KMS-11 (cell line): ENCODE measurements around the gene PRF1.

Source experiments
- H2AFZ ChIP-seq: fragments of 200-600 bp; sonication (generic); 2 replicates; pipeline ENCODE4 v1.6.1; 2016; ENCODE audit warnings: antibody characterized with exemption, mixed run types, low read depth
- H3K27ac ChIP-seq: fragments of 200-600 bp; sonication (generic); 2 replicates; pipeline ENCODE4 v1.6.1; 2016; ENCODE audit warnings: mild to moderate bottlenecking, mixed run types
- H3K27me3 ChIP-seq: fragments of 200-600 bp; sonication (generic); 2 replicates; pipeline ENCODE4 v1.6.1; 2017; ENCODE audit warnings: mild to moderate bottlenecking, low read depth, mixed run types, moderate library complexity; ENCODE audit not compliant: insufficient read depth
- H3K36me3 ChIP-seq: fragments of 200-600 bp; sonication (generic); 2 replicates; pipeline ENCODE4 v1.6.1; 2017; ENCODE audit warnings: mild to moderate bottlenecking, mixed run types; ENCODE audit not compliant: insufficient read depth
- H3K4me1 ChIP-seq: fragments of 200-600 bp; sonication (generic); 2 replicates; pipeline ENCODE4 v1.6.1; 2016; ENCODE audit warnings: mild to moderate bottlenecking, low read depth, mixed run types; ENCODE audit not compliant: poor library complexity, severe bottlenecking
- H3K4me2 ChIP-seq: fragments of 200-600 bp; sonication (generic); 2 replicates; pipeline ENCODE4 v1.7.0; 2016; ENCODE audit warnings: mild to moderate bottlenecking, mixed run types
- H3K4me3 ChIP-seq: fragments of 200-600 bp; sonication (generic); IDR thresholded peaks from 2 replicates; pipeline ENCODE4 v1.6.1; 2017; ENCODE audit warnings: low read depth, low read length, mixed read lengths; ENCODE audit not compliant: insufficient read depth
- H3K79me2 ChIP-seq: fragments of 200-600 bp; sonication (generic); 2 replicates; pipeline ENCODE4 v1.6.1; 2016; ENCODE audit warnings: low read depth, mixed run types; ENCODE audit not compliant: insufficient read depth
- H3K9ac ChIP-seq: fragments of 200-600 bp; sonication (generic); 2 replicates; pipeline ENCODE4 v1.6.1; 2016; ENCODE audit warnings: mild to moderate bottlenecking, mixed run types
- H4K20me1 ChIP-seq: fragments of 200-600 bp; sonication (generic); 2 replicates; pipeline ENCODE4 v1.6.1; 2016; ENCODE audit warnings: mild to moderate bottlenecking, mixed run types; ENCODE audit not compliant: insufficient read depth
- CTCF ChIP-seq: fragments of 200-600 bp; sonication (generic); conservative IDR thresholded peaks from 2 replicates; pipeline ENCODE4 v1.6.1; 2017; ENCODE audit warnings: low read depth, mild to moderate bottlenecking, antibody characterized with exemption, low read length, moderate library complexity, mixed read lengths

Gene PRF1

DNA sequence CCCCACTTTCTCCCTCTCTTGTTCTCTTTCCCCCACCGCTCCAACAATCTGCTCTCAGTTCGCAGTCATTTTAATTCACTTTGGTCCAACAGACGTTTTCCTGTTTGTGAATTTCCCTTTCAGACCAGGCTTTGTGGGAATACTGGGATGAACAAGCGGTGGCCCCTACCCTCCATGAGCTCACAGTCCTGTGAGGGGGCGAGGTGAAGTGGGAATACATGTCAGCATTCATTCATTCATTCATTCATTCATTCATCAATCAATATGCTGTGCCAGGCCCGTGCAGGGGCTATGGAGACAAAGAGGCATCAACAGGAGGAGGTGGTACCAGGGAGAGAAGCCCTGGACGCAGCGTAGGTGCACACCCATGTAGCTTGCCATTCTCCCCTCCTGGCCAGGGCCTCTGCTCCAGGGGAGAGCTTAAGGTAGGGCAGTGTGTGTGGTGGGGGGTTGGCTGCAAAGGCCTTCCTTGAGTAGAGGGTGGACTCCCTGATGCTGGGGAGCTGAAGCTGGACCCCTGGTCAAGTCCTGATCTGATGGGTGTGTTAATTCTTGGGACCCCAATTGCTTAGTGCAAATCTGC, 16.1 kb downstream of the PRF1 start:
- H3K4me1 ChIP-seq: no peaks in the 10 kb centered on the region
- TF ChIP-seq CTCF: no peak
- no peaks in the 10 kb centered on the region for H3K36me3 ChIP-seq
- no peak overlapping the region for H3K9ac ChIP-seq
- no peak overlapping the region for H3K4me3 ChIP-seq
- no peak overlapping the region for H3K4me2 ChIP-seq
- H3K27ac ChIP-seq: no peak overlapping the region
- H4K20me1 ChIP-seq: no peaks in the 10 kb centered on the region
- 0 out of 2 replicates have a peak, but pooled peaks cover 2% of the 10 kb centered on the region for H3K27me3 ChIP-seq
- no peaks in the 10 kb centered on the region for H3K79me2 ChIP-seq
- H2AFZ ChIP-seq: no peak overlapping the region

DNA sequence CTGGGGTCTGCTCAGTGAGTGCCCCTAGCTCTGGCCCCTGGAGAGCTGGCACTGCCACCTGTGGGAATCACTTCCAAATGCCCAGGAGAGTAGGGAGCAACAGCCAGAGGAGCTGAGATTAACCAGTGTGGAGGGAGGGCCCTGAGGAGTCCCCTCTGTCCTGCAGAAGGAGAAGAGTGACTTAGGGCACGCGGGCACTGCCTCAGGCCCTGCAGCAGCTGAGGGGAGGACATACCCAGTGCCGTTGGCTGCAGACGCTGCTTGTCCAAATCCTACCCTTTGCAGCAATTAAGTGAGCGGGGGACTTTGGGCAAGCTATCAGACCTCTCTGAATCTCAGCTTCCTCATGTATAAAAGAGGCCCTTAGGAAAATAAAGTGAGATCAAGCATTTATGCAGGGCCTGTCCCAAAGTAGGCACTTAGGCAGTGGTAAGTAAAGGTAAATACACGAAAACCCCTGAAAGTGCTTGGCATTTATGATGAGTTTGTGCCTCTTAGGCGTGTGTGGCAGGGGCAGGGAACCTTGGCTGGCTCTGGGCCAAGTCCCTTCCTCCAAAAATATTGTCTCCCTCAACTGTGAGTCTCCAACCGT, 16.9 kb downstream of the PRF1 start:
- Histone ChIP-seq H2AFZ (no peak overlapping the region), H3K27ac (no peak overlapping the region)
- no peak for TF ChIP-seq CTCF

GRCh38 chr10:70584909-70585544, 17.5 kb downstream of the PRF1 start:
- no peak overlapping the region for H3K27ac ChIP-seq
- H3K4me1 ChIP-seq: peaks cover 10% of the 10 kb centered on the region
- no peaks in the 10 kb centered on the region for H4K20me1 ChIP-seq
- H3K9ac ChIP-seq: no peak overlapping the region
- 0 out of 2 replicates have a peak, but pooled peaks cover 2% of the 10 kb centered on the region for H3K27me3 ChIP-seq
- no peak overlapping the region for H2AFZ ChIP-seq
- TF ChIP-seq CTCF: no peak
- H3K4me2 ChIP-seq: no peak overlapping the region
- no peaks in the 10 kb centered on the region for H3K79me2 ChIP-seq
- no peak overlapping the region for H3K4me3 ChIP-seq
- no peaks in the 10 kb centered on the region for H3K36me3 ChIP-seq

More for the DNA sequence above, 16.9 kb downstream of the PRF1 start:
- Histone ChIP-seq H3K27me3 (0 out of 2 replicates have a peak, but pooled peaks cover 2% of the 10 kb centered on the region), H4K20me1 (no peaks in the 10 kb centered on the region), H3K4me2 (no peak overlapping the region), H3K79me2 (no peaks in the 10 kb centered on the region), H3K4me1 (peaks cover 3% of the 10 kb centered on the region), H3K36me3 (no peaks in the 10 kb centered on the region), H3K4me3 (no peak overlapping the region), H3K9ac (no peak overlapping the region)

- no peak overlapping the region for H2AFZ ChIP-seq
- H3K4me1 ChIP-seq: peaks cover 16% of the 10 kb centered on the region
- no peak overlapping the region for H3K4me2 ChIP-seq
- H3K4me3 ChIP-seq: no peak overlapping the region
- H3K27ac ChIP-seq: no peak overlapping the region
- no peak for TF ChIP-seq CTCF
- no peaks in the 10 kb centered on the region for H4K20me1 ChIP-seq
- no peaks in the 10 kb centered on the region for H3K79me2 ChIP-seq
- no peak overlapping the region for H3K9ac ChIP-seq
- 0 out of 2 replicates have a peak, but pooled peaks cover 2% of the 10 kb centered on the region for H3K27me3 ChIP-seq
- no peaks in the 10 kb centered on the region for H3K36me3 ChIP-seq
Measured at GRCh38 chr10:70584366-70584765, 18.2 kb downstream of the PRF1 start.
